Mammary epithelial cell (primary cell): ENCODE measurements around the gene NEU1.
"Not testable (repeated sequence)": the region's sequence is repeated elsewhere in the genome, so short reads cannot be mapped to it uniquely, and the experiment has no call there.

Experiments used
- EZH2 ChIP-seq: IDR thresholded peaks from 2 replicates; pipeline ENCODE4 v1.6.1; 2012; ENCODE audit warnings: low read length, inconsistent platforms, borderline replicate concordance
- TF ChIP-seq, protein P1 (sequence below), 2 donors: IDR thresholded peaks in 1 of 2; conservative IDR thresholded peaks in 1 of 2; 2 replicates each; pipeline ENCODE4 v1.5.1; 2011 to 2012; ENCODE audit warnings: inconsistent platforms in 2 of 2, low read length in 2 of 2, mild to moderate bottlenecking in 2 of 2, control low read depth in 1 of 2, low read depth in 1 of 2; ENCODE audit not compliant: insufficient read depth in 1 of 2; ENCODE audit errors: extremely low read depth in 1 of 2

DNA sequence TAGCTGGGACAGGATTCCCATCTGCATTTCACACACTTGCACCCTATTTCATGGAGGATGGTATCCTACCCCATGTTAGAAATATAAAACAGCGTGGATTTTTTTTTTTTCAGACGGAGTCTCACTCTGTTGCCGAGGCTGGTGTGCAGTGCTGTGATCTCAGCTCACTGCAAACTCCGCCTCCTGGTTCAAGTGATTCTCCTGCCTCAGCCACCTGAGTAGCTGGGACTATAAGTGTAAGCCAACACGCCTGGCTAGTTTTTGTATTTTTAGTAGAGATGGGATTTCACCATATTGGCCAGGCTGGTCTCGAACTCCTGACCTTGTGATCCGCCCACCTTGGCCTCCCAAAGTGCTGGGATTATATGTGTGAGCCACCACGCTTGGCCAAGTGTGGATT is 4.8 kb downstream of the NEU1 start:
- TF ChIP-seq, protein P1, sequence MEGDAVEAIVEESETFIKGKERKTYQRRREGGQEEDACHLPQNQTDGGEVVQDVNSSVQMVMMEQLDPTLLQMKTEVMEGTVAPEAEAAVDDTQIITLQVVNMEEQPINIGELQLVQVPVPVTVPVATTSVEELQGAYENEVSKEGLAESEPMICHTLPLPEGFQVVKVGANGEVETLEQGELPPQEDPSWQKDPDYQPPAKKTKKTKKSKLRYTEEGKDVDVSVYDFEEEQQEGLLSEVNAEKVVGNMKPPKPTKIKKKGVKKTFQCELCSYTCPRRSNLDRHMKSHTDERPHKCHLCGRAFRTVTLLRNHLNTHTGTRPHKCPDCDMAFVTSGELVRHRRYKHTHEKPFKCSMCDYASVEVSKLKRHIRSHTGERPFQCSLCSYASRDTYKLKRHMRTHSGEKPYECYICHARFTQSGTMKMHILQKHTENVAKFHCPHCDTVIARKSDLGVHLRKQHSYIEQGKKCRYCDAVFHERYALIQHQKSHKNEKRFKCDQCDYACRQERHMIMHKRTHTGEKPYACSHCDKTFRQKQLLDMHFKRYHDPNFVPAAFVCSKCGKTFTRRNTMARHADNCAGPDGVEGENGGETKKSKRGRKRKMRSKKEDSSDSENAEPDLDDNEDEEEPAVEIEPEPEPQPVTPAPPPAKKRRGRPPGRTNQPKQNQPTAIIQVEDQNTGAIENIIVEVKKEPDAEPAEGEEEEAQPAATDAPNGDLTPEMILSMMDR (conservative IDR thresholded peaks at IDR 0.05 in 1 of 2, IDR thresholded peaks at IDR 0.05 in 1 of 2; ENCODE audit: extremely low read depth in 1 of 2, insufficient read depth in 1 of 2, low read depth in 1 of 2, low read length in 2 of 2), result not testable (repeated sequence)
- not testable (repeated sequence) for TF ChIP-seq EZH2
